NCI-H460 (cell line): ENCODE data around the gene IL13RA1. TPM values are rescaled to one million over a fixed set of nuclear protein-coding genes. Genes with fewer than 3 reads are reported as not detected.
"Not testable (repeated sequence)": the region's sequence is repeated elsewhere in the genome, so short reads cannot be mapped to it uniquely, and the experiment has no call there.

Experiments
- DNase-seq: peaks from one replicate; pipeline ENCODE4 v3.0.0-alpha.2; 2016; ENCODE audit warnings: low read depth; ENCODE audit errors: extremely low read depth
- small RNA-seq, 2 experiments: library from RNA; depleted of rRNA; stranded (forward); fragments of <200 nt; gene quantifications; one replicate each; pipeline ENCODE3, GENCODE V24; 2014
- total RNA-seq: library from RNA; depleted of rRNA; stranded (reverse); fragments of >200 nt; shearing (Covaris generic); gene quantifications from 2 replicates; pipeline ENCODE4 v1.2.3, GENCODE V29; 2014; rRNA removed

Gene IL13RA1
- total RNA-seq, 1 experiment from 2014 or later = 43.0 TPM

GRCh38 chrX:118772051-118772450 is 44.6 kb downstream of the IL13RA1 start:
- DNase-seq = no peak

- DNase-seq = no peak
Measured at GRCh38 chrX:118773782-118774181, 46.4 kb downstream of the IL13RA1 start.

- DNase-seq = no peak
Measured at GRCh38 chrX:118779581-118779980, 52.2 kb downstream of the IL13RA1 start.

- DNase-seq = no peak
Measured at GRCh38 chrX:118780509-118780908, 53.1 kb downstream of the IL13RA1 start.

GRCh38 chrX:118780911-118781310 is 53.5 kb downstream of the IL13RA1 start:
- no peak for DNase-seq

- DNase-seq = no peak
Measured at GRCh38 chrX:118795528-118796280, 68.3 kb downstream of the IL13RA1 start.

GRCh38 chrX:118802857-118803256 is 75.5 kb downstream of the IL13RA1 start:
- DNase-seq = no peak

GRCh38 chrX:118807151-118808017 is 80.0 kb downstream of the IL13RA1 start:
- peak; percentile 55 for DNase-seq

GRCh38 chrX:118817257-118817656 is 89.9 kb downstream of the IL13RA1 start:
- not testable (repeated sequence) for DNase-seq

GRCh38 chrX:118823263-118824172 is 96.1 kb downstream of the IL13RA1 start, which contains the start of gene ZCCHC12:
Gene ZCCHC12 (plus strand): TSS chrX:118823824. CDS start chrX:118825245, 1,421 bp downstream.
- DNase-seq = no peak

GRCh38 chrX:118824173-118824730 is 96.8 kb downstream of the IL13RA1 start:
- no peak for DNase-seq

GRCh38 chrX:118825227-118825626 is 97.8 kb downstream of the IL13RA1 start:
- DNase-seq = no peak

- peak; percentile 63 for DNase-seq
Measured at GRCh38 chrX:118839334-118839958, 112.0 kb downstream of the IL13RA1 start.

Small RNAs within 50 kb of the gene (small RNA-seq; reads per million reads assigned to genes)
- 0 reads per million in 2 experiments for gene RF00566

Other genes starting within 250 kb of the IL13RA1 start
- gene DOCK11, start 231.8 kb upstream of the IL13RA1 start, total RNA-seq = 25.0 TPM in 2 replicates
- gene ZCCHC12, start 96.2 kb downstream of the IL13RA1 start, total RNA-seq = 0.07 TPM in 1 of 2 replicates, not detected in the other
- gene LONRF3, start 247.0 kb downstream of the IL13RA1 start, total RNA-seq = 9.1 and 11.8 TPM in 2 replicates